Brain microvascular endothelial cell (primary cell): ENCODE measurements around the gene LHX8.
"Not testable (repeated sequence)": the region's sequence is repeated elsewhere in the genome, so short reads cannot be mapped to it uniquely, and the experiment has no call there.

Experiments
- DNase-seq: peaks from one replicate; pipeline ENCODE4 v3.0.0-alpha.2; 2020
- H3K27ac ChIP-seq: fragments of 250-450 bp; sonication (Bioruptor Pico); 2 replicates; pipeline ENCODE4 v1.5.1; 2020; ENCODE audit warnings: mild to moderate bottlenecking, moderate library complexity
- H3K27me3 ChIP-seq: fragments of 250-450 bp; sonication (Bioruptor Pico); replicated peaks from 2 replicates; pipeline ENCODE4 v1.5.1; 2020; ENCODE audit warnings: mild to moderate bottlenecking
- H3K36me3 ChIP-seq: fragments of 250-450 bp; sonication (Bioruptor Pico); replicated peaks from 2 replicates; pipeline ENCODE4 v1.5.1; 2020; ENCODE audit warnings: mild to moderate bottlenecking
- H3K4me3 ChIP-seq: 2 replicates; pipeline ENCODE4 v1.5.1; 2011; ENCODE audit warnings: low read depth, mild to moderate bottlenecking, control low read depth, low read length, moderate library complexity
- in situ Hi-C: cut with HindIII; loops from 2 replicates; pipeline ENCODE4 v1.10.0; 2017; ENCODE audit warnings: low sequenced_read_pairs, low pct_ligation_motif_present
- TF ChIP-seq, protein P1 (sequence below): IDR thresholded peaks from 2 replicates; pipeline ENCODE4 v1.5.1; 2011; ENCODE audit warnings: low read depth, mild to moderate bottlenecking, moderate library complexity, low read length, control low read depth, inconsistent platforms; ENCODE audit errors: missing control alignments

LHX8 gene

DNA sequence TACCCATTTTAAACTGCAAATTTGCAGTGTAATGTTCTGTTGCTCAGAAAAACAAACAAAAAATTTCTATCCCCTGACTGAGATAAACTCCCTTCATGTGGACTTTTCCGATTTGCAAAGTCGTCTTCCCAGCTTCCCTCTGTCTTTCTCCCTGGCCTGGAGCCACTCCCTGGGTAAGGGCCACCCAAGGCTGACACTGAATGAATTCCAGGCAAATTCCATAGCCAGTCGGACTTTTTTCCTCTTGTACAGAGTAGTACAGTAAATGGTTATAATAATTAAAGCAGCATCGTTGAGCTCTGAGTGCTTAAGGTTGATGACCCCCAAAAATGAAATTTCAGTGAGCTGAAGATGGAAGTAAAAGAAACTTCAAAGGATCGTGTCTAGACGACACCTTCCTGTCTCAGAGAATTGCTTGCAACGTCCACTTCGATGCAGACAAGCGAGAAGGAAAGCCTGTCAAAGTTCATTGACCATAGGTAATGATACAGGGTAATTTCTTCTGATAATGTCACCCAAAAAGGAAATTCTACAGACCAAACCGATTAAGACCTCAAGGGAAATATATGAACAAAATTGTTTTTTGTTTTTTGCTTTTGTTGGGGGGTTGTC is 33.6 kb upstream of the LHX8 start:
- TF ChIP-seq, protein P1, sequence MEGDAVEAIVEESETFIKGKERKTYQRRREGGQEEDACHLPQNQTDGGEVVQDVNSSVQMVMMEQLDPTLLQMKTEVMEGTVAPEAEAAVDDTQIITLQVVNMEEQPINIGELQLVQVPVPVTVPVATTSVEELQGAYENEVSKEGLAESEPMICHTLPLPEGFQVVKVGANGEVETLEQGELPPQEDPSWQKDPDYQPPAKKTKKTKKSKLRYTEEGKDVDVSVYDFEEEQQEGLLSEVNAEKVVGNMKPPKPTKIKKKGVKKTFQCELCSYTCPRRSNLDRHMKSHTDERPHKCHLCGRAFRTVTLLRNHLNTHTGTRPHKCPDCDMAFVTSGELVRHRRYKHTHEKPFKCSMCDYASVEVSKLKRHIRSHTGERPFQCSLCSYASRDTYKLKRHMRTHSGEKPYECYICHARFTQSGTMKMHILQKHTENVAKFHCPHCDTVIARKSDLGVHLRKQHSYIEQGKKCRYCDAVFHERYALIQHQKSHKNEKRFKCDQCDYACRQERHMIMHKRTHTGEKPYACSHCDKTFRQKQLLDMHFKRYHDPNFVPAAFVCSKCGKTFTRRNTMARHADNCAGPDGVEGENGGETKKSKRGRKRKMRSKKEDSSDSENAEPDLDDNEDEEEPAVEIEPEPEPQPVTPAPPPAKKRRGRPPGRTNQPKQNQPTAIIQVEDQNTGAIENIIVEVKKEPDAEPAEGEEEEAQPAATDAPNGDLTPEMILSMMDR, result no peak
- H3K27me3 ChIP-seq, result no peaks in the 10 kb centered on the region
- DNase-seq, result no peak
- no peak overlapping the region for H3K27ac ChIP-seq
- no peak overlapping the region for H3K4me3 ChIP-seq
- in situ Hi-C loops, result no loop called here
- no peaks in the 10 kb centered on the region for H3K36me3 ChIP-seq

GRCh38 chr1:75112362-75112951 is 21.7 kb upstream of the LHX8 start:
- H3K4me3 ChIP-seq, H3K27me3 ChIP-seq, DNase-seq, in situ Hi-C loops, H3K36me3 ChIP-seq, H3K27ac ChIP-seq: not testable (repeated sequence)

GRCh38 chr1:75115654-75116053 is 18.5 kb upstream of the LHX8 start:
- TF ChIP-seq, protein P1, result no peak
- in situ Hi-C loops, result no loop called here
- DNase-seq, result no peak
- no peak overlapping the region for H3K27ac ChIP-seq
- no peak overlapping the region for H3K4me3 ChIP-seq
- H3K36me3 ChIP-seq, result no peaks in the 10 kb centered on the region
- no peaks in the 10 kb centered on the region for H3K27me3 ChIP-seq

- TF ChIP-seq, protein P1, result no peak
- in situ Hi-C loops, result no loop called here
- peaks cover 24% of the 10 kb centered on the region for H3K27me3 ChIP-seq
Measured at GRCh38 chr1:75123756-75124155, 10.4 kb upstream of the LHX8 start.

DNA sequence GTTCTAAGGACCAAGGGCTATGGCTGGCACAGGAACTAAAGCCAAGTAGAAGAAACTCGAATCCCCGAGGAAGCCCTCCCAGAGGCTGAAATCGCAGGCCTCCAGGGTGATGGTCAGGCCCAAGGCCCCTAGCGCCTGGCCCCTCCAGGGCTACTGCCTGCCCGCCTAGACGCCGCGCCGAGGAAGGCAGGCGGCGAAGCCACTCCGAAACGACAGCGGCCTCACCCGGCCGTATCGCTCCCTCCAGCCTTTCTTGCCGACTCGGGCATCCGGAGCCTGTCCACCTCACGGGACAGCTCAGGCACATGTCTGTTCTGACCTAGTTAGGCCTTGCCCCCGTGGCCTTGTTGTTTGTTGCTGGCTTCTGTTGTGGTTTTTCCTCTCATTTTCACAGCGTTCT is 9.7 kb upstream of the LHX8 start:
- TF ChIP-seq, protein P1, result no peak
- Histone ChIP-seq H3K36me3 (no peaks in the 10 kb centered on the region), H3K27ac (no peak overlapping the region), H3K27me3 (peaks cover 32% of the 10 kb centered on the region), H3K4me3 (no peak overlapping the region)
- in situ Hi-C loops, result no loop called here
- no peak for DNase-seq

More at GRCh38 chr1:75123756-75124155, 10.4 kb upstream of the LHX8 start:
- DNase-seq, result no peak
- Histone ChIP-seq H3K27ac (no peak overlapping the region), H3K4me3 (no peak overlapping the region), H3K36me3 (no peaks in the 10 kb centered on the region)

- DNase-seq, result no peak
- TF ChIP-seq, protein P1, result no peak
- no peak overlapping the region for H3K4me3 ChIP-seq
- H3K27ac ChIP-seq, result no peak overlapping the region
- in situ Hi-C loops, result no loop called here
- H3K27me3 ChIP-seq, result peaks cover 39% of the 10 kb centered on the region
- H3K36me3 ChIP-seq, result no peaks in the 10 kb centered on the region
Measured at GRCh38 chr1:75125161-75125726, 8.9 kb upstream of the LHX8 start.
